PFSK-1 (cell line): ENCODE data around the gene ANO10.

ENCODE experiments used
- TAF1 ChIP-seq: IDR thresholded peaks from 2 replicates; pipeline ENCODE4 v1.6.1; 2012; ENCODE audit warnings: low read length, control low read depth, borderline replicate concordance; ENCODE audit not compliant: insufficient read depth
- TF ChIP-seq, protein P1 (sequence below), 2 experiments: IDR thresholded peaks; 2 replicates each; pipeline versions ENCODE4 v1.6.1 to v1.8.0; 2011 to 2012; ENCODE audit warnings: low read depth in 2 of 2, low read length in 2 of 2, control low read depth in 1 of 2, inconsistent platforms in 1 of 2, mild to moderate bottlenecking in 1 of 2, moderate library complexity in 1 of 2; ENCODE audit not compliant: insufficient read depth in 1 of 2

DNA sequence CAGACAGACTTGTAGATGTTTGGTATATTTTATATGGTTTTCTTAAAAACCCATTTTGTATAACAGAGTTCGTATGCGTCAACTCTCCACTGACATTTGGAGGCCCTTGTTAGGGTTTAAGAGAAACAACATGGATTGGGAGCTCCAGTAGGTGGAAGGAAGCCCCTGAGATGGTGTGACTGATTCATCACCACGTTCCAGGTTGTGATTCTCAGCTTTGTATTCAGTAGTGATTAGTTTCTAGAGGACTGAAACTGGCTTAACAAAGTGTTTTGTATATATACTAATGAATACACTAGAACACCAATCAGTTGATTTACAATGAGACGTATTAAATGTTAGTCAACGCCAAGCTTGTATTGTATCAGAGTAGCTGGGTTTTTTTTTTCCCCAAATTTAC lies 301.5 kb downstream of the ANO10 start:
- TF ChIP-seq, protein P1, sequence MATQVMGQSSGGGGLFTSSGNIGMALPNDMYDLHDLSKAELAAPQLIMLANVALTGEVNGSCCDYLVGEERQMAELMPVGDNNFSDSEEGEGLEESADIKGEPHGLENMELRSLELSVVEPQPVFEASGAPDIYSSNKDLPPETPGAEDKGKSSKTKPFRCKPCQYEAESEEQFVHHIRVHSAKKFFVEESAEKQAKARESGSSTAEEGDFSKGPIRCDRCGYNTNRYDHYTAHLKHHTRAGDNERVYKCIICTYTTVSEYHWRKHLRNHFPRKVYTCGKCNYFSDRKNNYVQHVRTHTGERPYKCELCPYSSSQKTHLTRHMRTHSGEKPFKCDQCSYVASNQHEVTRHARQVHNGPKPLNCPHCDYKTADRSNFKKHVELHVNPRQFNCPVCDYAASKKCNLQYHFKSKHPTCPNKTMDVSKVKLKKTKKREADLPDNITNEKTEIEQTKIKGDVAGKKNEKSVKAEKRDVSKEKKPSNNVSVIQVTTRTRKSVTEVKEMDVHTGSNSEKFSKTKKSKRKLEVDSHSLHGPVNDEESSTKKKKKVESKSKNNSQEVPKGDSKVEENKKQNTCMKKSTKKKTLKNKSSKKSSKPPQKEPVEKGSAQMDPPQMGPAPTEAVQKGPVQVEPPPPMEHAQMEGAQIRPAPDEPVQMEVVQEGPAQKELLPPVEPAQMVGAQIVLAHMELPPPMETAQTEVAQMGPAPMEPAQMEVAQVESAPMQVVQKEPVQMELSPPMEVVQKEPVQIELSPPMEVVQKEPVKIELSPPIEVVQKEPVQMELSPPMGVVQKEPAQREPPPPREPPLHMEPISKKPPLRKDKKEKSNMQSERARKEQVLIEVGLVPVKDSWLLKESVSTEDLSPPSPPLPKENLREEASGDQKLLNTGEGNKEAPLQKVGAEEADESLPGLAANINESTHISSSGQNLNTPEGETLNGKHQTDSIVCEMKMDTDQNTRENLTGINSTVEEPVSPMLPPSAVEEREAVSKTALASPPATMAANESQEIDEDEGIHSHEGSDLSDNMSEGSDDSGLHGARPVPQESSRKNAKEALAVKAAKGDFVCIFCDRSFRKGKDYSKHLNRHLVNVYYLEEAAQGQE (IDR thresholded peaks at IDR 0.05; ENCODE audit: insufficient read depth in 1 of 2, low read depth in 2 of 2, low read length in 2 of 2), result no peak
- TF ChIP-seq TAF1, result no peak
